COLO668 (cell line): ENCODE measurements around the gene CD28.
A peak's percentile ranks its signal among the peaks of the same experiment; 100 is the strongest.

Experiments used
- DNase-seq: peaks from one replicate; lab custom pipeline; 2025; ENCODE audit not compliant: unreplicated experiment; lab: John Stamatoyannopoulos, UW

CD28 gene

GRCh38 chr2:203713381-203713780 lies 6.9 kb downstream of the CD28 start:
- DNase-seq = no peak

DNA sequence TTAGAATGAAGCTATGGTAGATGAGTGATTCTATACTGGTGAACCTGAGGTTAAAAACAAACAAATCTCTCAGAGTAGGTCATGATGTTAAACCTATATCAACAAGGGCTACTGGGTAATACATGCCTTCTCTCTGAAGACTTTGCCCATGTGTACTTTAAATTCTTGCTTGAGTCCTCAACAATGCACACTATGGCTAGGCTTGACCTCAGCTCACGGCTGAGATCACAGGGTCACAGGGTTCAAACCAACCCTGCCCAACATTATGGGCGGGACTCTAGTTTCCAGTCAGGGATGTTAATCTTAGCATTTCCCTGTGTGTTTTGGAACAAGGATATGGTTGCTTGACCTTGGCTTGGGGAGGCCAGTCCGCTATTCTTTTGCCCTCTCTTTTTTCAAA lies 7.7 kb downstream of the CD28 start:
- DNase-seq = no peak

DNA sequence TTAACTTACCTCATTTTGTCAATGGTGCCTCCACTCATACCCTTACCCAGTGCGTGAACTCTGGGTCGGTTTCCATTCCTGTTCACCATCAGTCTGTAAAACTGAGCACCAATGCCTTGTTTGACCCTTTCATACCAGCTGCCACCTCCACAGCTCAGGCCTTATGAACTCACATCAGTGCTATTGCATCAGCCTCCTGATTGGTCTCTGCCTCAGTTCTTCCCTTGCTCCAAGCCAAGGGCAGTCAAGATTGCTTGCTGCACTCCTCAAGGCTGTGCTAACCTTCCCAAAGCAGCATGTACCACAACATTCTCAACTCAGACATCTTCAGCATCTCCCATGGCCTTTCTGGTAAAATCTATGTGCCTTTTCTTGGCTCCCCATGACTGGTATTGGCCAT lies 9.3 kb downstream of the CD28 start:
- no peak for DNase-seq

- no peak for DNase-seq
Measured at GRCh38 chr2:203718087-203718486, 11.6 kb downstream of the CD28 start.

DNA sequence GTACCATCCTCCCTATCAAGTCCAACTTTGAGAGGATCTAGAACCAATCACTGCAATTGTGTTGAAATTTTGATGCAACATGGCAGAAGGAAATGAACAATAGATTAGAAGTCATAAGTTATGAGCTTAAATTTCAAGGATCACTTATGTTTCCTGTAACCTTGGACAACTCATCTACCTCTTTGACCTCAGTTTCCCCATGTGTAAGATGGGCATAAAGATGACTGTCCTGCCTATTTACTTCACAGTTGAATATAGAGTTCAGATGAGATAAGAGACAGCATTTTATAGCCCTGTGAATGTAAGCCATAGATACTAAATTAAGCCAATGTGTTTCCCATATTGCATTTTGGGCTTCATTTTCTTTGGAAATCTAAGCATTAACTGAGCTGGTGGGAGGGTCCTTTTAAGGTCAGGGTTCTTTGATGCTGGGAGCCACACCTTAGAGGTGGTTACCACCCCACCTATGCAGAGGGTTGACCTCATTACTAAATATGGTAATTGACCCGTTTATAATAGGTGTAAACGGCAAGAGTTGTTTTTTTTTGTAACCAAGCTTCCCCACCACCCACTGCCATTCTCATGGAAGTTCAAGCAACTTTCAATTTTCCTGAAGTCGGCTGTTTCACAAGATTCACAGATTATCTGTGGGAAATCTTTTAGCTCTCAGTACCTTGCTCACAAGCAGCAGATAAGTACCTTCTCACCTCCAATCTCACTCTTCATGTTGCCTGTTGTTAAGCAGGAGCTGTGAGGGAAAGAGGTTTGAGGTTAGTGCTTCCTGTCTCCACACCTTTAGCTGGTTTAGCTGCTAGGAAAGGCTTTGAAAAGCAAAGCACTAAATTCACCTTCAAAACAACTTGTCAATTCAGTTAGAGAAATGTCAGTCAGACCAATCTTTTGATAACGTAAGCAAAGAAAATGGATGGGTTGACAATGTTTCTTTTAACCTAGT lies 13.3 kb downstream of the CD28 start:
- no peak for DNase-seq

GRCh38 chr2:203720915-203721672 lies 14.7 kb downstream of the CD28 start:
- DNase-seq = no peak

- DNase-seq = no peak
Measured at GRCh38 chr2:203721781-203722300, 15.4 kb downstream of the CD28 start.

GRCh38 chr2:203722411-203722810 lies 16.0 kb downstream of the CD28 start:
- DNase-seq = no peak

GRCh38 chr2:203728321-203728720 lies 21.9 kb downstream of the CD28 start:
- DNase-seq = no peak

DNA sequence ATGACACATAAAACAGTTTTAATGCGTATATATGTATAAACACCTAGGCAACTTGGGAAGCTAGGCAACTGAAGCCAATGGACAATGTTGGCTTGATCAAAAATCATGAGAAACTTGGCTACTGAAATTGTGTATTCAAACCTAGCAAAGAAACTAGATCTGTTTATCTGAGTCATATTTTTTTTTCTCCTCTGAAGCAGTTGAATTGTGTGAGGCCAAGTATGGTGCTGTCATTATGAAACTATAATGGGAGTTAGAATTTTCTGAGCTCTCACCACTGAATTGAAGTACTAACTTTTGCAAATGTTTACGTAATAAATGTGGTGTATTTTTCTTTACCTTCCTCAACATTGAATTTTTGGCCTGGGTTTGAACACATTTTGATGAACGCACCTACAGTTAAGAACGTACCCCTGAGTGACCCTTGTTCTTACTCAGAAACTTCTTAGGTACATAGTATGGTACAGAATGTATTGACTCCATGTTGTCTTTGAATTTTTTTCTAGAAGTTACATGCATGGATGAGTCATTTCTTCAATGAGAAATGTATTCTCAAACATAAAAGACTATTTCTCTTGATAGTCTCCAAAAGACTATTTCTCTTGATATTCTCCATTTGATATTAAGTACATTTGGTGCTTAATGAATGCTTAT lies 23.8 kb downstream of the CD28 start:
- DNase-seq = no peak

DNA sequence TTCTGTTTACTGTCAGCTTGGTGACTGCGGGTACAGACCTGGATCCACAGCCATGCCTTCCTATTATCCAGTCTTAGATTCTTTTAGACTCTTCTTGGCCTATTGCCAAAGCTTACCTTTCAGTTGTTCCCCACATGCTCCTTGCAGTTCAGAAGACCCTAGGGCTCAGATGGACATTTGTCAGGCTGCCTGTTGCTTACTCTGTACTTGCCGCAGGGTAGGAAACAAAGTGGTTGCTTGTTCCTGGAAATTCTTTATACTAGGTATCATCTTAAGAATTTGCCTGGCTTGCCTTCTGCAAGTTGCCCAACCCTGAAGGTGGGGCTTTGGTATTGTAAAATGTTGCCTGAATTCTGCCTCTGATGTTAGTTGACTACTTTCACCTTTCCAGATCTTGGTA lies 24.4 kb downstream of the CD28 start:
- no peak for DNase-seq

DNA sequence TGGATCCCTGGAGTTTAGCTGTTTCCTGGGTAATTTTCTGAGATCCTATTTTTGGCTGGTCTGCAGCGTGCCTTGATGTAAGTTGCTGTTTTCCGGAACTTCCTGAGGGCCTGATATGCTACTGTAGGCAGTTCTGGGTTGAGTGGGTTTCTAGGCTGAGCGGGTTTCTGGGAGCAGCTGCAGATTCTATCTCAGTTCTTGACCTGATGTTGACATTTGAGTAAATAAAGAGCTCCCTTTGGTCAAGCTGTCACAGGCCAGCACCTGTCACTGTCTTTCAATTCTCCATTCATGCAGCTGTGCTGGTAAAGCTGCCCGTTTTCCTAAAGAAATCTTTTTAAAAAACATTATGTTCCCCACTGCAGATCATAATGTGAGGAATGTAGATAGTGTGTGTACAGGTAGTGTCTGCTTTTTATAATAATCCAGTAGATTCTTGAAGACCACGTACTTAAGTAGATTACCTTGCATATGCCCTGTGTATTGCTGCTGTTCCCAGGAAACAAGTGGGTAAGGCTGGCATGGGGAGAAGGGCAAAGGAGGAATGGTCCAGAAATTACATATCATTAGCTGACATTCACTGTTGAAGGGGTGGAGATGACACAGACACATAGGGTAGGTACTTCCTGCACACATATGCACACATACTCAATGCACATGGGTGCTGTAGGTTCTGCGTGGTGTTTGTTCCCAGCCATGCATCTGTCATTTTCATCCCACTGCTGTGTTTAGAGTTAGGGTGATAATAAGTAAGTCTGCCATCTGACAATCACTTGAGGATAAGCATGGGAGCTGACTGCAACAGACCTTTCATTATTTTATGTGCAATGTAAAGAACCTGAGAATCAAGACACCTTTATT lies 25.9 kb downstream of the CD28 start:
- DNase-seq = peak; percentile 32

GRCh38 chr2:203732953-203733510 lies 26.6 kb downstream of the CD28 start:
- DNase-seq = no peak

DNA sequence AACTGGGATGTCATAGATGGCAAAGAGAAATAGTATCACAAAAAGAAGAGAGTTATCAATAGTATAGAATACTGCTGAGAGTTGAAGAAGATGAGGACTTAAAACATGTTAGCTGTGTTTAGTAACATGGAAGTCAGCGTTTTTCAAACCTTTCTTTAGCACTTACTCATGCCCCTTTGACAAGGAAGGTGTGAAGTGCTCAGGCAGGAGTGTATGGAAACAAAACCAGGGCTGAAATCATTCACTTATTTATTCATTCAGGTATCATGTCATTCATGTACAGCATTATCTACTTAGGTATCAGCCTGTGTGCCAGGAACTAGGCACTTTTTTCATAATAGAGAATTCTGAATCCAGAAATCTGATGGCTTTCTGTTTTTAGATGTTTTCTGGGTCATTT lies 27.2 kb downstream of the CD28 start:
- DNase-seq = no peak

DNA sequence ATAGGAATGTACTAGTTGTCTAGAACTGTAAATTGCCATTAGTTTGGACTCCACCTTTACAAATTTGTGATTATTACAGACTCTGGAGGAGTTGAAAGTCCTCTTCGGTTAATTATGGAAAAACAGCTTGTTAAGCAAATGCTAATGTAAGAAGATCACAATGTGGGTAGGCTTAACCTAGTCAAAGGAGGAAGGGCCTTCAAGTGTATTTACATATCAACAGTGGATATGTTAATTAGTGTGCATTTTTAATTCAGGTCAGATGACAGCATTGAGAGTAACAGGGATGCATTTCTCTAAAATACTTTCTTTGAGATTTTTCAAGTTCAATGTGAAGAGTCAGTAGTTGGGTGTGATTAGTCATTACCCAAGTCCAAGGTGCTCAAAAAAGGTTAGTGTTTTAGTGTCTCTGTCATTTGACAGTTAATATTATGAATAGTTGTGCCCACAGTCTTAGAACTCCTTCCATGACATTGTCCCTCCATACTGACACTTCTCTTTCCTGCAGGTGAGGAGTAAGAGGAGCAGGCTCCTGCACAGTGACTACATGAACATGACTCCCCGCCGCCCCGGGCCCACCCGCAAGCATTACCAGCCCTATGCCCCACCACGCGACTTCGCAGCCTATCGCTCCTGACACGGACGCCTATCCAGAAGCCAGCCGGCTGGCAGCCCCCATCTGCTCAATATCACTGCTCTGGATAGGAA lies 28.0 kb downstream of the CD28 start:
- DNase-seq = no peak

DNA sequence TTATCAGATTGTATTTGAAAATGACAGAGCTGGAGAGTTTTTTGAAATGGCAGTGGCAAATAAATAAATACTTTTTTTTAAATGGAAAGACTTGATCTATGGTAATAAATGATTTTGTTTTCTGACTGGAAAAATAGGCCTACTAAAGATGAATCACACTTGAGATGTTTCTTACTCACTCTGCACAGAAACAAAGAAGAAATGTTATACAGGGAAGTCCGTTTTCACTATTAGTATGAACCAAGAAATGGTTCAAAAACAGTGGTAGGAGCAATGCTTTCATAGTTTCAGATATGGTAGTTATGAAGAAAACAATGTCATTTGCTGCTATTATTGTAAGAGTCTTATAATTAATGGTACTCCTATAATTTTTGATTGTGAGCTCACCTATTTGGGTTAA lies 30.9 kb downstream of the CD28 start:
- no peak for DNase-seq

GRCh38 chr2:203739351-203739750 lies 32.9 kb downstream of the CD28 start:
- no peak for DNase-seq

DNA sequence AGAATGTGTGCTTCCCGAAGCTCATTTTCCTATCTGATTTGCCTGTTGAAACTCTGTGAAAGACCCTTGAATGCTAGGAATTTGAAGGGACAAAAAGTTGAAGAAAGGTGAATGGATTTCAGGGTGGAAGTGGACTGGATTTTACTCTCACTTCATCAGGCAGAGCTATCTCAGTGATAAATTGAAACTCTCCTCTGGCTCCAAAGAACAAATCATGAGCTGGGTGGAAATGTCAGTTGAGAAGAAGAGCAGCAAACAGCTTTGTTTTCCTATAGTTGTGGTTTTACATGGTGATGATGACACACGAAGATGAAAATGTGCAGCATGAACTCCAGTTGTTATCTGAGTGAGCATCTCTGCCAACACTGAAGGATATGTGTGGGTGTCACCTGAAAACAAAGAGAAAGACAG lies 34.4 kb downstream of the CD28 start:
- DNase-seq = no peak

DNA sequence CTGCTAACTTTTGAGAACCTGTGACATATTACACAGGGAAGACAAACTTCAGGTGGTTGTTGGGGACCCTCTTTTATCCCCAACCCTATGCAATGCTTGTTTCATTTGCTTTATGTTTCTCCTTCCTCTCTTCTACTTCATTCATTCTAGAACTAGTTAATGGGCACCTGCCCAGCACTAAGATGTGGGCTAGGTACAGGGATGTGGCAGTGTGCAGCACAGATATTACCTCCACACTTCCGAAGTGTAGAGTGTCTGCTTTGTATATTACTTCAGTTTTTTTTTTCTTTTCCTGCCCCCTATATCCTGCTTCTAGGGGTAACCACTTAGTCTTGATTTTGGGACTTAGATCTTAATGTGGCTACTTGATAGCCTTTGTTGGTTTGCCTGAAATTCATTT lies 35.1 kb downstream of the CD28 start:
- no peak for DNase-seq
